ENCODE data around the gene PCDHAC2. TPM values are rescaled to one million over a fixed set of nuclear protein-coding genes. Genes with fewer than 3 reads are reported as not detected.

The PCDHAC2 gene
- total and polyA plus RNA-seq, 2 of the 13 experiments (the other 11 are each of a cell fraction or from before 2014, with no cell fraction given) = not detected

Small RNA genes within 50 kb of the gene (small RNA-seq; reads per million reads assigned to genes)
- 0 reads per million in 3 experiments for gene AC010223.1 (ENCODE audit: insufficient read depth in 2 of 3, insufficient read length in 3 of 3, low read depth in 2 of 3, low replicate concordance in 1 of 3)

Other genes with a start within 250 kb of the PCDHAC2 start
- not detected in 2 replicates for gene PCDHA1, start 180.3 kb upstream of the PCDHAC2 start, total RNA-seq (2016; rRNA removed; fragmentation: Illumina TruSeq; extraction: Trizol)
- gene PCDHA1, start 180.3 kb upstream of the PCDHAC2 start, polyA plus RNA-seq (2011; rRNA removed) = not detected in 2 replicates
- gene PCDHA2, start 171.6 kb upstream of the PCDHAC2 start, total RNA-seq (2016; rRNA removed; fragmentation: Illumina TruSeq; extraction: Trizol) = not detected in 2 replicates
- not detected in 2 replicates for gene PCDHA2, start 171.6 kb upstream of the PCDHAC2 start, polyA plus RNA-seq (2011; rRNA removed)
- not detected in 2 replicates for gene PCDHA3, start 165.4 kb upstream of the PCDHAC2 start, total RNA-seq (2016; rRNA removed; fragmentation: Illumina TruSeq; extraction: Trizol)
- gene PCDHA3, start 165.4 kb upstream of the PCDHAC2 start, polyA plus RNA-seq (2011; rRNA removed) = not detected in 2 replicates
- gene PCDHA4, start 159.4 kb upstream of the PCDHAC2 start, total RNA-seq (2016; rRNA removed; fragmentation: Illumina TruSeq; extraction: Trizol) = not detected in 2 replicates
- not detected in 2 replicates for gene PCDHA4, start 159.4 kb upstream of the PCDHAC2 start, polyA plus RNA-seq (2011; rRNA removed)
- gene PCDHA5, start 144.9 kb upstream of the PCDHAC2 start, total RNA-seq (2016; rRNA removed; fragmentation: Illumina TruSeq; extraction: Trizol) = not detected in 2 replicates
- not detected in 2 replicates for gene PCDHA5, start 144.9 kb upstream of the PCDHAC2 start, polyA plus RNA-seq (2011; rRNA removed)
- gene PCDHA6, start 138.5 kb upstream of the PCDHAC2 start, total RNA-seq (2016; rRNA removed; fragmentation: Illumina TruSeq; extraction: Trizol) = not detected in 2 replicates
- gene PCDHA6, start 138.5 kb upstream of the PCDHAC2 start, polyA plus RNA-seq (2011; rRNA removed) = not detected in 2 replicates
- 0.28 and 0.53 TPM in 2 replicates for gene PCDHA7, start 132.2 kb upstream of the PCDHAC2 start, total RNA-seq (2016; rRNA removed; fragmentation: Illumina TruSeq; extraction: Trizol)
- 0.49 and 0.54 TPM in 2 replicates for gene PCDHA7, start 132.2 kb upstream of the PCDHAC2 start, polyA plus RNA-seq (2011; rRNA removed)
- gene PCDHA8, start 125.3 kb upstream of the PCDHAC2 start, total RNA-seq (2016; rRNA removed; fragmentation: Illumina TruSeq; extraction: Trizol) = 0.07 and 0.11 TPM in 2 replicates
- gene PCDHA8, start 125.3 kb upstream of the PCDHAC2 start, polyA plus RNA-seq (2011; rRNA removed) = 0.03 and 0.04 TPM in 2 replicates
- gene PCDHA9, start 118.1 kb upstream of the PCDHAC2 start, total RNA-seq (2016; rRNA removed; fragmentation: Illumina TruSeq; extraction: Trizol) = 0.03 TPM in 1 of 2 replicates, not detected in the other
- gene PCDHA9, start 118.1 kb upstream of the PCDHAC2 start, polyA plus RNA-seq (2011; rRNA removed) = 0.03 and 0.04 TPM in 2 replicates
- gene PCDHA10, start 110.6 kb upstream of the PCDHAC2 start, total RNA-seq (2016; rRNA removed; fragmentation: Illumina TruSeq; extraction: Trizol) = 0.02 TPM in 1 of 2 replicates, not detected in the other
- 0.01 and 0.03 TPM in 2 replicates for gene PCDHA10, start 110.6 kb upstream of the PCDHAC2 start, polyA plus RNA-seq (2011; rRNA removed)
- 0.07 and 0.29 TPM in 2 replicates for gene PCDHA11, start 97.5 kb upstream of the PCDHAC2 start, total RNA-seq (2016; rRNA removed; fragmentation: Illumina TruSeq; extraction: Trizol)
- 0.05 TPM in 1 of 2 replicates, not detected in the other for gene PCDHA11, start 97.5 kb upstream of the PCDHAC2 start, polyA plus RNA-seq (2011; rRNA removed)
- not detected in 2 replicates for gene PCDHA12, start 91.2 kb upstream of the PCDHAC2 start, total RNA-seq (2016; rRNA removed; fragmentation: Illumina TruSeq; extraction: Trizol)
- gene PCDHA12, start 91.2 kb upstream of the PCDHAC2 start, polyA plus RNA-seq (2011; rRNA removed) = 0.03 TPM in 1 of 2 replicates, not detected in the other
- 0.04 TPM in 1 of 2 replicates, not detected in the other for gene PCDHA13, start 84.4 kb upstream of the PCDHAC2 start, total RNA-seq (2016; rRNA removed; fragmentation: Illumina TruSeq; extraction: Trizol)
- gene PCDHA13, start 84.4 kb upstream of the PCDHAC2 start, polyA plus RNA-seq (2011; rRNA removed) = 0.03 TPM in 1 of 2 replicates, not detected in the other
- gene PCDHAC1, start 40.2 kb upstream of the PCDHAC2 start, total RNA-seq (2016; rRNA removed; fragmentation: Illumina TruSeq; extraction: Trizol) = 0.04 TPM in 1 of 2 replicates, not detected in the other
- 0.03 TPM in 1 of 2 replicates, not detected in the other for gene PCDHAC1, start 40.2 kb upstream of the PCDHAC2 start, polyA plus RNA-seq (2011; rRNA removed)
- gene PCDHB1, start 84.9 kb downstream of the PCDHAC2 start, total RNA-seq (2016; rRNA removed; fragmentation: Illumina TruSeq; extraction: Trizol) = not detected in 2 replicates
- gene PCDHB1, start 84.9 kb downstream of the PCDHAC2 start, polyA plus RNA-seq (2011; rRNA removed) = not detected in 2 replicates
- gene PCDHB2, start 128.1 kb downstream of the PCDHAC2 start, total RNA-seq (2016; rRNA removed; fragmentation: Illumina TruSeq; extraction: Trizol) = 3.6 and 7.1 TPM in 2 replicates
- 7.5 and 8.1 TPM in 2 replicates for gene PCDHB2, start 128.1 kb downstream of the PCDHAC2 start, polyA plus RNA-seq (2011; rRNA removed)
- 0.27 and 0.29 TPM in 2 replicates for gene PCDHB3, start 134.0 kb downstream of the PCDHAC2 start, total RNA-seq (2016; rRNA removed; fragmentation: Illumina TruSeq; extraction: Trizol)
- 0.25 and 0.31 TPM in 2 replicates for gene PCDHB3, start 134.0 kb downstream of the PCDHAC2 start, polyA plus RNA-seq (2011; rRNA removed)
- gene PCDHB4, start 155.3 kb downstream of the PCDHAC2 start, total RNA-seq (2016; rRNA removed; fragmentation: Illumina TruSeq; extraction: Trizol) = 0.13 TPM in 1 of 2 replicates, not detected in the other
- gene PCDHB4, start 155.3 kb downstream of the PCDHAC2 start, polyA plus RNA-seq (2011; rRNA removed) = 0.08 and 0.13 TPM in 2 replicates
- gene PCDHB5, start 168.7 kb downstream of the PCDHAC2 start, total RNA-seq (2016; rRNA removed; fragmentation: Illumina TruSeq; extraction: Trizol) = 0.07 TPM in 1 of 2 replicates, not detected in the other
- gene PCDHB5, start 168.7 kb downstream of the PCDHAC2 start, polyA plus RNA-seq (2011; rRNA removed) = 0.03 and 0.08 TPM in 2 replicates
- gene PCDHB6, start 183.6 kb downstream of the PCDHAC2 start, total RNA-seq (2016; rRNA removed; fragmentation: Illumina TruSeq; extraction: Trizol) = 0.04 TPM in 1 of 2 replicates, not detected in the other
- 0.01 TPM in 1 of 2 replicates, not detected in the other for gene PCDHB6, start 183.6 kb downstream of the PCDHAC2 start, polyA plus RNA-seq (2011; rRNA removed)
- 0.02 TPM in 1 of 2 replicates, not detected in the other for gene PCDHB7, start 206.2 kb downstream of the PCDHAC2 start, total RNA-seq (2016; rRNA removed; fragmentation: Illumina TruSeq; extraction: Trizol)
- gene PCDHB7, start 206.2 kb downstream of the PCDHAC2 start, polyA plus RNA-seq (2011; rRNA removed) = 0.03 TPM in 1 of 2 replicates, not detected in the other
- 0.34 and 0.82 TPM in 2 replicates for gene PCDHB8, start 211.3 kb downstream of the PCDHAC2 start, total RNA-seq (2016; rRNA removed; fragmentation: Illumina TruSeq; extraction: Trizol)
- gene PCDHB8, start 211.3 kb downstream of the PCDHAC2 start, polyA plus RNA-seq (2011; rRNA removed) = 0.26 and 0.33 TPM in 2 replicates
- gene PCDHB16, start 215.9 kb downstream of the PCDHAC2 start, total RNA-seq (2016; rRNA removed; fragmentation: Illumina TruSeq; extraction: Trizol) = 0.41 and 0.60 TPM in 2 replicates
- gene PCDHB16, start 215.9 kb downstream of the PCDHAC2 start, polyA plus RNA-seq (2011; rRNA removed) = 0.66 and 0.89 TPM in 2 replicates
- gene PCDHB9, start 220.7 kb downstream of the PCDHAC2 start, total RNA-seq (2016; rRNA removed; fragmentation: Illumina TruSeq; extraction: Trizol) = 0.18 TPM in 1 of 2 replicates, not detected in the other
- 0.17 and 0.33 TPM in 2 replicates for gene PCDHB9, start 220.7 kb downstream of the PCDHAC2 start, polyA plus RNA-seq (2011; rRNA removed)
- gene PCDHB10, start 225.9 kb downstream of the PCDHAC2 start, total RNA-seq (2016; rRNA removed; fragmentation: Illumina TruSeq; extraction: Trizol) = not detected in 2 replicates
- gene PCDHB10, start 225.9 kb downstream of the PCDHAC2 start, polyA plus RNA-seq (2011; rRNA removed) = 0.05 and 0.09 TPM in 2 replicates
- gene PCDHB11, start 233.2 kb downstream of the PCDHAC2 start, total RNA-seq (2016; rRNA removed; fragmentation: Illumina TruSeq; extraction: Trizol) = 0.07 TPM in 1 of 2 replicates, not detected in the other
- not detected in 2 replicates for gene PCDHB11, start 233.2 kb downstream of the PCDHAC2 start, polyA plus RNA-seq (2011; rRNA removed)
- 0.04 TPM in 1 of 2 replicates, not detected in the other for gene PCDHB12, start 242.2 kb downstream of the PCDHAC2 start, total RNA-seq (2016; rRNA removed; fragmentation: Illumina TruSeq; extraction: Trizol)
- 0.03 TPM in 2 replicates for gene PCDHB12, start 242.2 kb downstream of the PCDHAC2 start, polyA plus RNA-seq (2011; rRNA removed)
- 0.52 and 0.80 TPM in 2 replicates for gene PCDHB13, start 247.4 kb downstream of the PCDHAC2 start, total RNA-seq (2016; rRNA removed; fragmentation: Illumina TruSeq; extraction: Trizol)
- 0.57 and 0.63 TPM in 2 replicates for gene PCDHB13, start 247.4 kb downstream of the PCDHAC2 start, polyA plus RNA-seq (2011; rRNA removed)

Measured in HepG2 (cell line).